ENCODE results near the gene LAP3.

GRCh38 chr4:17646693-17647092 lies 69.7 kb downstream of the LAP3 start:
- TF ChIP-seq, protein P1, sequence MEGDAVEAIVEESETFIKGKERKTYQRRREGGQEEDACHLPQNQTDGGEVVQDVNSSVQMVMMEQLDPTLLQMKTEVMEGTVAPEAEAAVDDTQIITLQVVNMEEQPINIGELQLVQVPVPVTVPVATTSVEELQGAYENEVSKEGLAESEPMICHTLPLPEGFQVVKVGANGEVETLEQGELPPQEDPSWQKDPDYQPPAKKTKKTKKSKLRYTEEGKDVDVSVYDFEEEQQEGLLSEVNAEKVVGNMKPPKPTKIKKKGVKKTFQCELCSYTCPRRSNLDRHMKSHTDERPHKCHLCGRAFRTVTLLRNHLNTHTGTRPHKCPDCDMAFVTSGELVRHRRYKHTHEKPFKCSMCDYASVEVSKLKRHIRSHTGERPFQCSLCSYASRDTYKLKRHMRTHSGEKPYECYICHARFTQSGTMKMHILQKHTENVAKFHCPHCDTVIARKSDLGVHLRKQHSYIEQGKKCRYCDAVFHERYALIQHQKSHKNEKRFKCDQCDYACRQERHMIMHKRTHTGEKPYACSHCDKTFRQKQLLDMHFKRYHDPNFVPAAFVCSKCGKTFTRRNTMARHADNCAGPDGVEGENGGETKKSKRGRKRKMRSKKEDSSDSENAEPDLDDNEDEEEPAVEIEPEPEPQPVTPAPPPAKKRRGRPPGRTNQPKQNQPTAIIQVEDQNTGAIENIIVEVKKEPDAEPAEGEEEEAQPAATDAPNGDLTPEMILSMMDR (IDR thresholded peaks at IDR 0.05 in 8 of 11, conservative IDR thresholded peaks at IDR 0.05 in 3 of 11) = no peak
- TF ChIP-seq POLR2A (IDR thresholded peaks at IDR 0.05) = no peak

All from spleen (tissue), 7 donors.